ENCODE measurements around the gene MAP4K5.

MAP4K5 gene

GRCh38 chr14:50476134-50476533, 56.2 kb downstream of the MAP4K5 start:
- DNase-seq (ENCODE audit: low read depth): no peak

- no peak for DNase-seq (ENCODE audit: low read depth)
These were observed 56.9 kb downstream of the MAP4K5 start for GRCh38 chr14:50475460-50475859.

- no peak for DNase-seq (ENCODE audit: low read depth)
These were observed 60.4 kb downstream of the MAP4K5 start for GRCh38 chr14:50471838-50472465.

GRCh38 chr14:50469982-50470381, 62.4 kb downstream of the MAP4K5 start:
- DNase-seq (ENCODE audit: low read depth): no peak

- DNase-seq (ENCODE audit: low read depth): no peak
These were observed 70.3 kb downstream of the MAP4K5 start for GRCh38 chr14:50462111-50462510.

GRCh38 chr14:50453869-50454268, 78.5 kb downstream of the MAP4K5 start:
- no peak for DNase-seq (ENCODE audit: low read depth)

- no peak for DNase-seq (ENCODE audit: low read depth)
These were observed 79.2 kb downstream of the MAP4K5 start for GRCh38 chr14:50452979-50453705.

- no peak for DNase-seq (ENCODE audit: low read depth)
These were observed 80.1 kb downstream of the MAP4K5 start for GRCh38 chr14:50452296-50452695.

- no peak for DNase-seq (ENCODE audit: low read depth)
These were observed 80.5 kb downstream of the MAP4K5 start for GRCh38 chr14:50451854-50452253.

GRCh38 chr14:50447461-50447860, 84.9 kb downstream of the MAP4K5 start:
- DNase-seq (ENCODE audit: low read depth): no peak

GRCh38 chr14:50434528-50434927, 97.8 kb downstream of the MAP4K5 start:
- DNase-seq (ENCODE audit: low read depth): no peak

GRCh38 chr14:50432131-50432530, 100.2 kb downstream of the MAP4K5 start:
- DNase-seq (ENCODE audit: low read depth): no peak

- DNase-seq (ENCODE audit: low read depth): no peak
These were observed 106.6 kb downstream of the MAP4K5 start for GRCh38 chr14:50425816-50426215.

GRCh38 chr14:50425105-50425504, 107.3 kb downstream of the MAP4K5 start:
- DNase-seq (ENCODE audit: low read depth): no peak

- DNase-seq (ENCODE audit: low read depth): no peak
These were observed 108.8 kb downstream of the MAP4K5 start for GRCh38 chr14:50423529-50423928.

- DNase-seq (ENCODE audit: low read depth): no peak
These were observed 110.9 kb downstream of the MAP4K5 start for GRCh38 chr14:50421499-50421898.

- no peak for DNase-seq (ENCODE audit: low read depth)
These were observed 114.5 kb downstream of the MAP4K5 start for GRCh38 chr14:50417853-50418252.

- no peak for DNase-seq (ENCODE audit: low read depth)
These were observed 121.4 kb downstream of the MAP4K5 start for GRCh38 chr14:50410921-50411320.

GRCh38 chr14:50410071-50410470, 122.3 kb downstream of the MAP4K5 start:
- no peak for DNase-seq (ENCODE audit: low read depth)

GRCh38 chr14:50407111-50407812, 125.1 kb downstream of the MAP4K5 start:
- no peak for DNase-seq (ENCODE audit: low read depth)

GRCh38 chr14:50403419-50403818, 128.9 kb downstream of the MAP4K5 start:
- DNase-seq (ENCODE audit: low read depth): no peak

- no peak for DNase-seq (ENCODE audit: low read depth)
These were observed 129.4 kb downstream of the MAP4K5 start for GRCh38 chr14:50402965-50403364.

GRCh38 chr14:50400461-50400860, 131.9 kb downstream of the MAP4K5 start:
- DNase-seq (ENCODE audit: low read depth): no peak
